IMR-90 (cell line): ENCODE results near the gene IL15RA. TPM values are rescaled to one million over a fixed set of nuclear protein-coding genes. Genes with fewer than 3 reads are reported as not detected.

Source experiments
- ATAC-seq: fragments of 200-7000 bp; cut with Tn5 transposase; 2 replicates; pipeline ENCODE4 v1.9.1; 2020; ENCODE audit warnings: low read depth, mild to moderate bottlenecking, moderate library complexity
- BruUV-seq: library from RNA; stranded (reverse); fragments of 400-500 nt; replicated peaks from 2 replicates; lab custom pipeline; 2021; lab: Mats Ljungman, UMichigan
- CTCF ChIA-PET: fragments of 300-600 bp; formaldehyde crosslinking; extraction: SDS; loops from one replicate; lab custom pipeline; 2021; ENCODE audit warnings: antibody characterized with exemption; lab: Yijun Ruan, JAX
- POLR2A ChIA-PET: fragments of 300-600 bp; sonication (Branson Sonifier 250); formaldehyde crosslinking; loops from one replicate; lab custom pipeline; 2022; ENCODE audit warnings: antibody characterized with exemption; ENCODE audit not compliant: unreplicated experiment; lab: Charles Lee
- DNase-seq: peaks from one replicate; pipeline ENCODE4 v3.0.0; 2013
- H2AFZ ChIP-seq: replicated peaks from 2 replicates; pipeline ENCODE3; 2013; ENCODE audit warnings: low read length, mild to moderate bottlenecking; ENCODE audit not compliant: poor library complexity
- H2AK5ac ChIP-seq: 2 replicates; pipeline ENCODE4 v1.6.1; 2013; ENCODE audit warnings: low read depth, low read length, inconsistent platforms
- H2AK9ac ChIP-seq: replicated peaks from 2 replicates; pipeline ENCODE3; 2013; ENCODE audit warnings: mild to moderate bottlenecking, low read depth, low read length, moderate library complexity; ENCODE audit not compliant: poor library complexity
- H2BK120ac ChIP-seq: 2 replicates; pipeline ENCODE4 v1.6.1; 2013; ENCODE audit warnings: low read depth, low read length, inconsistent platforms
- H2BK15ac ChIP-seq: 3 replicates; pipeline ENCODE4 v1.6.1; 2013; ENCODE audit warnings: low read depth, low read length, inconsistent platforms
- H2BK20ac ChIP-seq: 2 replicates; pipeline ENCODE4 v1.6.1; 2013; ENCODE audit warnings: low read depth, mild to moderate bottlenecking, inconsistent platforms, low read length, moderate library complexity
- H2BK5ac ChIP-seq: 2 replicates; pipeline ENCODE4 v1.6.1; 2013; ENCODE audit warnings: mild to moderate bottlenecking, low read depth, low read length, inconsistent platforms; ENCODE audit not compliant: poor library complexity, severe bottlenecking
- H3K14ac ChIP-seq: replicated peaks from 2 replicates; pipeline ENCODE4 v1.6.1; 2013; ENCODE audit warnings: low read depth, low read length, inconsistent platforms
- H3K18ac ChIP-seq: 2 replicates; pipeline ENCODE4 v1.6.1; 2013; ENCODE audit warnings: low read depth, low read length, control low read depth
- H3K23ac ChIP-seq: 2 replicates; pipeline ENCODE4 v1.6.1; 2013; ENCODE audit warnings: low read depth, low read length, inconsistent platforms
- H3K27ac ChIP-seq: 2 replicates; pipeline ENCODE4 v1.5.1; 2013; ENCODE audit warnings: mild to moderate bottlenecking, control low read depth, low read length; ENCODE audit not compliant: insufficient read depth
- H3K27me3 ChIP-seq: 2 replicates; pipeline ENCODE4 v1.6.1; 2013; ENCODE audit warnings: low read length; ENCODE audit not compliant: control insufficient read depth, insufficient read depth
- H3K36me3 ChIP-seq: 2 replicates; pipeline ENCODE4 v1.6.1; 2013; ENCODE audit warnings: low read length, mixed read lengths; ENCODE audit not compliant: control insufficient read depth, insufficient read depth
- H3K4ac ChIP-seq: 2 replicates; pipeline ENCODE4 v1.6.1; 2013; ENCODE audit warnings: low read depth, low read length, inconsistent platforms
- H3K4me1 ChIP-seq: 2 replicates; pipeline ENCODE4 v1.6.1; 2013; ENCODE audit warnings: low read length, mixed read lengths; ENCODE audit not compliant: control insufficient read depth, insufficient read depth
- H3K4me2 ChIP-seq: 2 replicates; pipeline ENCODE4 v1.6.1; 2013; ENCODE audit warnings: low read depth, mild to moderate bottlenecking, control low read depth, low read length, moderate library complexity
- H3K4me3 ChIP-seq: 2 replicates; pipeline ENCODE4 v1.5.1; 2013; ENCODE audit warnings: low read depth, mild to moderate bottlenecking, control low read depth, low read length, moderate library complexity; ENCODE audit not compliant: insufficient read depth
- H3K56ac ChIP-seq: 2 replicates; pipeline ENCODE4 v1.6.1; 2013; ENCODE audit warnings: low read length, inconsistent platforms; ENCODE audit not compliant: insufficient read depth; ENCODE audit errors: extremely low read depth
- H3K79me1 ChIP-seq, 2 experiments: 2 replicates each; pipeline ENCODE4 v1.6.1; 2013; ENCODE audit warnings: low read length in 2 of 2, inconsistent platforms in 1 of 2, low read depth in 1 of 2
- H3K9ac ChIP-seq: 2 replicates; pipeline ENCODE4 v1.6.1; 2013; ENCODE audit warnings: low read depth, low read length, control low read depth
- H3K9me1 ChIP-seq: 2 replicates; pipeline ENCODE4 v1.6.1; 2013; ENCODE audit warnings: low read length, inconsistent platforms; ENCODE audit not compliant: insufficient read depth
- H3K9me3 ChIP-seq: 2 replicates; pipeline ENCODE4 v1.6.1; 2013; ENCODE audit warnings: low read length; ENCODE audit not compliant: control insufficient read depth, insufficient read depth
- H4K20me1 ChIP-seq: 2 replicates; pipeline ENCODE4 v1.6.1; 2013; ENCODE audit warnings: low read length, inconsistent platforms; ENCODE audit not compliant: insufficient read depth
- H4K5ac ChIP-seq: 2 replicates; pipeline ENCODE4 v1.6.1; 2013; ENCODE audit warnings: mild to moderate bottlenecking, low read depth, low read length, control low read depth
- H4K8ac ChIP-seq, 2 experiments: 2 replicates each; pipeline ENCODE4 v1.6.1; 2013; ENCODE audit warnings: low read depth in 2 of 2, low read length in 2 of 2, control low read depth in 1 of 2, inconsistent platforms in 1 of 2
- H4K91ac ChIP-seq: 2 replicates; pipeline ENCODE4 v1.6.1; 2013; ENCODE audit warnings: low read depth, low read length, inconsistent platforms; ENCODE audit not compliant: insufficient read depth
- ELK1 ChIP-seq: fragments of 150-350 bp; IDR thresholded peaks from 2 replicates; pipeline ENCODE4 v1.6.1; 2016; ENCODE audit warnings: low read depth, mild to moderate bottlenecking, low read length, moderate library complexity, borderline replicate concordance
- FOS ChIP-seq: fragments of 150-350 bp; IDR thresholded peaks from 2 replicates; pipeline ENCODE4 v1.6.1; 2016; ENCODE audit warnings: low read depth, low read length
- NFE2L2 ChIP-seq: fragments of 150-350 bp; IDR thresholded peaks from 2 replicates; pipeline ENCODE4 v1.6.1; 2016; ENCODE audit warnings: low read depth, mild to moderate bottlenecking, low read length
- POLR2A ChIP-seq: IDR thresholded peaks from 2 replicates; pipeline ENCODE4 v1.6.1; 2012; ENCODE audit warnings: mild to moderate bottlenecking, low read depth, low read length
- RCOR1 ChIP-seq: IDR thresholded peaks from 2 replicates; pipeline ENCODE4 v1.6.1; 2012; ENCODE audit warnings: mild to moderate bottlenecking, low read length, improper control_type of control experiment; ENCODE audit not compliant: insufficient replicate concordance
- SMC3 ChIP-seq: fragments of 150-350 bp; IDR thresholded peaks from 2 replicates; pipeline ENCODE4 v1.6.1; 2016; ENCODE audit warnings: low read depth, mild to moderate bottlenecking, antibody characterized with exemption, low read length, moderate library complexity
- WGBS, 2 experiments: methylation state at CpG; one replicate each; pipeline versions ENCODE4 v1.1.5 to v1.1.7; 2013; ENCODE audit warnings: missing lambda C conversion rate in 2 of 2; ENCODE audit not compliant: insufficient read length in 1 of 2; ENCODE audit errors: extremely low coverage in 2 of 2; 5-methylcytosine and 5-hydroxymethylcytosine counted together
- dilution Hi-C: fragments of 300-500 bp; cut with HindIII; formaldehyde crosslinking; loops from one replicate; pipeline ENCODE4 v1.14.3; 2018; ENCODE audit warnings: low sequenced_read_pairs; ENCODE audit not compliant: unreplicated experiment
- in situ Hi-C: fragments of 300-500 bp; cut with MboI; formaldehyde crosslinking; loops from 3 replicates; pipeline ENCODE4 v1.14.3; 2019; ENCODE audit warnings: low sequenced_read_pairs, inconsistent platforms, mixed read lengths
- intact Hi-C: fragments of 100-400 bp; cut with micrococcal nuclease; formaldehyde crosslinking; loops from 2 replicates; pipeline ENCODE4 v1.10.0; 2022
- polyA plus RNA-seq, 3 experiments: library from polyadenylated mRNA; depleted of rRNA; stranded (reverse); fragments of >200 nt; gene quantifications; 2 replicates each; pipeline ENCODE4 v1.2.3, GENCODE V29; 2012; ENCODE audit warnings: low replicate concordance in 1 of 3
- total RNA-seq: library from RNA; depleted of rRNA; stranded (reverse); fragments of >200 nt; gene quantifications from 2 replicates; pipeline ENCODE4 v1.2.3, GENCODE V29; 2012

Gene IL15RA
- total and polyA plus RNA-seq, 2 of the 4 experiments (the other 2 are of a cell fraction) = 2.0 to 7.6 TPM

GRCh38 chr10:5930272-5930671 lies 47.1 kb downstream of the IL15RA start:
- Histone ChIP-seq H3K4me1 (peaks cover 14% of the 10 kb centered on the region), H3K36me3 (peaks cover 57% of the 10 kb centered on the region)
- dilution Hi-C loops = no loop called here

More at GRCh38 chr10:5930272-5930671, 47.1 kb downstream of the IL15RA start:
- no peak overlapping the region for H3K56ac ChIP-seq
- H3K14ac ChIP-seq = no peak overlapping the region
- H3K23ac ChIP-seq = no peak overlapping the region
- TF ChIP-seq NFE2L2 (no peak), ELK1 (no peak), POLR2A (no peak), FOS (no peak), RCOR1 (no peak), SMC3 (no peak)
- peaks cover 7% of the 10 kb centered on the region for H3K9me1 ChIP-seq
- H3K4me3 ChIP-seq = no peak overlapping the region
- peaks cover 14 to 35% of the 10 kb centered on the region in 2 experiments for H3K79me1 ChIP-seq
- no peak overlapping the region for H4K8ac ChIP-seq
- H2AK5ac ChIP-seq = no peak overlapping the region
- no peaks in the 10 kb centered on the region for H3K9me3 ChIP-seq
- intact Hi-C loops (no loop called here), in situ Hi-C loops (no loop called here)
- no peak overlapping the region for H2BK15ac ChIP-seq
- H2AK9ac ChIP-seq = no peak overlapping the region
- no peak overlapping the region for H4K91ac ChIP-seq
- H3K27me3 ChIP-seq = no peaks in the 10 kb centered on the region
- no peak overlapping the region for H2BK5ac ChIP-seq
- ChIA-PET POLR2A (no interaction called here), CTCF (no interaction called here)
- ATAC-seq (no peak), DNase-seq (no peak)
- 100% methylated on average over 3 of the region's 11 CpGs; no CpG with 5 or more reads in 1 of the 2 experiments for WGBS, 2 experiments
- no peak overlapping the region for H2BK120ac ChIP-seq
- H3K4ac ChIP-seq = no peak overlapping the region
- no peak overlapping the region for H3K4me2 ChIP-seq
- H3K18ac ChIP-seq = no peak overlapping the region
- no peak overlapping the region for H3K27ac ChIP-seq
- H4K5ac ChIP-seq = no peak overlapping the region
- no peak overlapping the region for H2AFZ ChIP-seq
- BruUV-seq = no TSS peak
- H3K9ac ChIP-seq = no peak overlapping the region
- H2BK20ac ChIP-seq = no peak overlapping the region
- H4K20me1 ChIP-seq = peaks cover 5% of the 10 kb centered on the region
